Activated T-helper 1 cell treated with Interleukin-2 at 50 U/mL for 16 hours (primary cell): ENCODE measurements around the gene MFSD12.
"Not testable (repeated sequence)": the region's sequence is repeated elsewhere in the genome, so short reads cannot be mapped to it uniquely, and the experiment has no call there.

Experiments
- DNase-seq: peaks from one replicate; pipeline ENCODE4 v3.0.0-alpha.2; 2020; ENCODE audit warnings: low read depth

MFSD12 gene

DNA sequence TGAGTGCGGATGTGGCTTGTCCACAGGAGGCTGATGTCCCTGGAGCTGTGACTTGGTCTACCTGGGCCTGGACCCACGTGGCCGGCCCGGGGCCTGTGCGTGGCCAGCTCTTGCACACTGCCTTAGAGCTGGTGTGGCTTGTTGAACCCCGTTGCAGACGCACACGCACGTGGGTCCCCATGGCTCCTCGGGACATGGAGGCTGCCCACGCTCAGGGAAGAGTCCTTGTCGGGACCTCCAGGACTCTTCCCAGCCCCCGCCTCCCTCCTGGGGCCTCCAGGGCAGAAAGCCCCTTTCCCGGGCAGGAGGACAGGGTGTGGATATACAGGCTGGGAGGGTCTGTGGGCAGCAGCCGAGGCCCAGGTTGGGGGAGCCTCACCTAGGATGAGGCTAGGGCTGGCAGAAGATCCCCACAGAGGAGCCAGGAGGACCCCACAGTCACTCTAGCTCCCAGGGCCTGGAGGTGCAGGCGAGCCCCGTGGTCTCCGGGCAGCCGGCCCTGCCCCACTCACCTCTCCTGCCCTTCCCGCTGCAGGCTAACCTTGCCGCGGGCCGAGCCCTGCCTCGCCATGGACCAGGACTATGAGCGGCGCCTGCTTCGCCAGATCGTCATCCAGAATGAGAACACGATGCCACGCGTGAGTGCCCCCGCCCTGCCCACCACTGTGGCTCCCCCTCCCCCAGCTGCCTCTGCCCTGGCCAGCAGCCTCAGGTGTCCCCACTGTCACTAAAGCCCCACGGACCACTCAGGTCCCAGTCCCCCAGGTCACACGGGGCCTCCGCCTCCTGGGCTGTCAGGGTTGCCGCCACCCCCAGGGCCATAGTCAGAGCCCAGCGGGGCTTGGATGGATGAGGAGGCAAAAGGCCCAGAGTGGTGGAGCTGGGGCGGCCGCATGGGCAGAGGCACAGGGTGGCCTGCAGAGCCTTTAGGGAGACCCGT lies 34.7 kb downstream of the MFSD12 start:
- no peak for DNase-seq

DNA sequence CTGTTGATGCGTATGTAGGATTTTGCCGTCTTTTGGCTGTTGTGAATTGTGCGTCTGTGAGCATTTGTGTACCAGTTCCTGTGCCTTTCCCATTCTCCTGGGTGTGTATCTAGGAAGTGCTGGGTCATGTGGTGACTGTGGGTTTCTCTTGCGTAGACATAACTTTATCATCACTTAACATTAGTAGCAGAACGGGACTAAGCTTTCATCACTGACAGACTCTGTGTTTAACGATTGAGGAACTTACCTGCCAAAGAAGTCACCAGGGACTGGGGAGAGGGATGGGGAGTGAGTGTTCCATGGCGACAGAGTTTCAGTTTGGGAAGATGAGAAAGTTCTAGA lies 36.3 kb downstream of the MFSD12 start:
- no peak for DNase-seq

DNA sequence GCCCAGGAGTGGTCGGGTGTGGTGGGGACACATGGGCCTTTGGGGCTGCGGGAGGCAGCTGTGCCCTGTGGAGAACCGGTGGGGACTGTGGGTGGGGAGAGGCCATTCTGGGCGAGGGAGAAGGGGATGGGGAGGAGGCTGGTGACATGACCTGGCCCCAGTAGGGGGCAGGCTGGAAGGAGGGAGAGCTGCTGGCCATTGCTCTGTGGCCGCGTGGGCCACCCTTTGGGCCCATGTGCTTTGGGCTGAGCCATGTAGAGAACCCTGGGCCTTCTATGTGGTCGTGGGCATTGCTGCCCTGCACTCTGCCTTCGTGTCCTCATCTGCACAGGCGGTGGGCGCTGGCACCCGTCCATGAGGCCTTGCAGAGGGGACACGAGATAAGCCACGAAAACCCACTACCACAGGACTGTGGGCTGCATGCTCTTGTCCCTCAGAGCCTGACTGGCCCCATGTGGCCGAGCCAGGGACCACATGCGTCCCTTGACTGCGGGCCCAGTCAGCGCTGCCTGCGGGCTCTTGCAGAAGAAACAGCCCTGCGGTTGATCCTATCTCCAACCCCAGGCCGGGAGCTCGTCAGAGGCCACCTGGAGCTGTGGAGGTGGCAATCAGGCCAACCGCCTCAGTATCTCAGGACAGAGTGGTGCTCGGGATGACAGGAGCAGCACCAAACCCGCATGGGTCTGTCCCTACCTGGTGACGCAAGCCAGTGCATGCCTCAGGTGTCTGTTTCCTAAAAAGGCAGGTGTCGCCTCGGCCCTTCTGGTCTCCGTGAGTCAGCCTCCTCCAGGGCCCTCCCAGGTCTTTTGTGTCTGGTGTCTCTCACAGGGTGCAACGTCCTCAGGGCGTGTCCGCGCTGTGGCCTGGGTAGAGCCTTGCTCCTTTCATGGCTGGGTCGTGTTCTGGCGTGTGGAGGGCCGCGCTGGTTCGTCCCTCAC lies 37.0 kb downstream of the MFSD12 start:
- DNase-seq, result no peak

DNA sequence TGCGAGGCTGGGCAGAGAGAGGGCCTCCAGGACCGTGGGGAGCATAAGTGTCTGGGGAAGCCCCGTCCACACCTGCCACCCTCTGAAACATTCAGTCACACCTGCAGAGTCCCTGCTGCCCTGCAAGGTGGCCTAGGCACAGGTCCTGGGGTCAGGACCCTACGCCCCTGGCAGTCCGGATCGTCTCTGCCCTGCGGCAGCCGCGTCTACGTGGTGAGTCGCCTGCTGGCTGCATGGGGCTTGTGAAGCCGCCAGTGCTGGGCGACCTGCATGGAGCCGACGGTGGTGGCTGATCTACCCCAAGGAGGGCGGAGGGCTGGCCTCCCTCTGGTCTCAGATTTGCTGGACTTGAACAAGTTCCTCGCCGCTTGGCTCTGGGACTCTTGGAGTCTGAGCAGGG lies 38.3 kb downstream of the MFSD12 start:
- DNase-seq, result no peak

DNA sequence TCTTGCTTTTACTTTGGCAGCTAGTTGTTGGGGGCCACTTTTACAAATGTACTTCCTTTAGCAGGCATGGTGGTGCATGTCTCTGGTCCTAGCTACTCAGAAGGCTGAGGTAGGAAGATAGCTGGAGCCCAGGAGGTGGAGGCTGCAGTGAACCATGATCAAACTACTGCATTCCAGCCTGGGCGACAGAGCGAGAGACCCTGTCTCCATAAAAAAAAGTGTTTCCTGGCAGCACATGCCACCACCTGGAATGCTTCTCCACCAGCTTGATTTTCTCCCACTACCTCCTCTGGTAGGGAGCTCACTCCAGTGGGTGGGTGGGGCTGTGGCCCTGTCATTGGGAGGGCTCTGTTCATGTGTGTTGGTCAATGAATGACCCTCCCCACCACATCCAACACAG lies 38.7 kb downstream of the MFSD12 start:
- DNase-seq, result no peak

DNA sequence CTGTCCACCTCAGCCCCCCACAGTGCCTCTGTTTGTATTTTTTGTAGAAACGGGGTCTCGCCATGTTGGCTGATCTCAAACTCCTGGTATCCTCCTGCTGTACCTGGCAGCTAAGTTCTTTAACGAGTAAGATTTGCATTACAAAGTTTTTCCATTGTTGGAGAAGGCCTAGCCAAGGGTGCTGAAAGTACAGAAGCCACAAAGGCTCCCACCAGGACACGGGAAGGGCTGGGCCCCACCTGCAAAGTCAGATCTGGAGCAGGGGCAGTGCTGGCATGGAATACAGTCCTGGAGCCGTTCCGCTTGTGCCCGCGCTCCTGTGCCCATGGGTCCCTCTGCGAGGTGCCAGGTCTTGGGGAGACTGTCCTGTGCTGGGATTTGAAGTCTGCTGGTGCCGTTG lies 39.1 kb downstream of the MFSD12 start:
- DNase-seq, result no peak

DNA sequence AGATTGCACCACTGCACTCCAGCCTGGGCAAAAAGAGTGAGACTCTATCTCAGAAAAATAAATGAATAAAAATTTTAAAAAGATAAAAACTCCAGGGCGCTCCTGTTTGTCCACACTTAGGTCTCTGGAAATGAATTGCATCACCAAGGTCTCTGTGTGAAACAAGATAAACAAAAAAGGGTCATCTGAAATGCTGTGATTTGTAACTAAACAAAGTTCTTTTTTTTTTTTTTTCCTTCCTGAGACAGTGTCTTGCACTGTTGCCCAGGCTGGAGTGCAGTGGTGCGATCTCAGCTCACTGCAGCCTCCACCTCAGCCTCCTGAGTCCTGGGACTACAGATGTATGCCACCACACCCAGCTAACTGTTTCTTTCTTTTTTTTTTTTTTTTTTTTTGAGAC lies 39.7 kb downstream of the MFSD12 start:
- DNase-seq, result no peak

DNA sequence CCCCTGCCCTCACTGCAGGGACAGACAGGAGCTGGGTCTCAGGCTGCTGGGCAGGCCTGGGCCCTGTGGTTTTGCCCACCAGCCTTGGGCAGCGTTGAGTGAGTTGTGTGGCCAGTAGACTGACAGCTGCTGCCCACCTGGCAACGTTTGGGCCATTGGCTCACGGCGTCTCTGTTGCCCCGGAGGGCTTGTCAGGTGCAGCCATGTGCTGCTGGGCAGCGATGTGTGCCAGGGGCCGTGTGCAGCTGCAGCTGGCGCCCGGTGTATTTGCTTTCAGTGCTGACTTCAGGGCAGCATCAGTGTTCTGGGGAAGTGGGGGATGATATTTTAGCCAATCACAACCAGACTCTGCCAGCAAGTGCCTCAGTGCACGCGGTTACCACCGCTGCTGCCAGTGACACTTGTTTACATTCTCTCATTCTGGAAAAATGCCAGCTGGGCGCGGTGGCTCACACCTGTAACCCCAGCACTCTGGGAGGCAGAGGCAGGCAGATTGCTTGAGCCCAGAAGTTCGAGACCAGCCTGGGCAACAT lies 40.6 kb downstream of the MFSD12 start:
- DNase-seq, result peak; percentile 33

DNA sequence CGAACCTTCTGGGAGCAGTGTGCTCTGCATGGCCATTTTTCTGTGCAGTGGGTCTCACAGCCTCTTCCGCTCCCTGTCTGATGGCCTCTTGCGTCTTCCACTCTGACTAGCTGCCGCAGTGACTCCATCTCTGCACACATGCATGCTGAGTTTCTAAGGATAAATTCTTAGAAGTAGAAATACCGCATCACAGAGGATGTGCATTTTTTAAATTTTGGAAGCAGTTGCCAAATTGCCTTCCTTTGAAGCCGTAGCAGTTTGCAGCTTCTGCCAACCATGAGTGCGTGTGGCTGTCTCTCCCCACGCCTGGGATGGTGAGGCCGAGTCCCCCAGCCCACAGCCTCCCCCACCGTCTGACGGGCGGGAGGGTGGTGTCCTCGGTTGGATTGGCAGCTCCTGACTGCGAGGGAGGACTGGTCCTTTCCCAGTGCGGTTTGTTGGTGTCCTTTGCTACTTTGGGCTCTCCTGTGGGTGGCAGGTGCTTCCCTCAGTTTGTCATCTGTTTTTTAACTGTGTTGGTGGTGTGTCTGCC lies 41.4 kb downstream of the MFSD12 start:
- DNase-seq, result no peak

DNA sequence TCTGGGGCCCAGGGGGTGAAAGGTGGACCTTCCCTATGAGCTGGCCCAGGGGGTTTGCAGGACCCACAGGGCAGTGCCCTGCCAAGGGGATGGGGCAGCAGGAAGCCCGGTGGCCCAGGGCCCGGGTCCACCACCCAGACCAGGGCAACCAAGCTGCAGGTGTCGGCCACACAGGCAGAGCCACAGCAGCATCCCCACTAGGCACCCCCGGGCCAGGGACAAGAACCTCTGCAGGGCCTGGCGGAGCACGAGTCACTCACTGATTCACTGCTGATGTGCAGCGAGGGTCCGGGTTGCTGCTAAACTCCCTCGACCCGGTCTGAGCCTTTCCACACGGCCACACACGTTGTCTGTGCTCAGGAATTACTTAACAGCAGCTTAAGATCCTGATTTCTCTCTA lies 42.5 kb downstream of the MFSD12 start:
- DNase-seq, result no peak

DNA sequence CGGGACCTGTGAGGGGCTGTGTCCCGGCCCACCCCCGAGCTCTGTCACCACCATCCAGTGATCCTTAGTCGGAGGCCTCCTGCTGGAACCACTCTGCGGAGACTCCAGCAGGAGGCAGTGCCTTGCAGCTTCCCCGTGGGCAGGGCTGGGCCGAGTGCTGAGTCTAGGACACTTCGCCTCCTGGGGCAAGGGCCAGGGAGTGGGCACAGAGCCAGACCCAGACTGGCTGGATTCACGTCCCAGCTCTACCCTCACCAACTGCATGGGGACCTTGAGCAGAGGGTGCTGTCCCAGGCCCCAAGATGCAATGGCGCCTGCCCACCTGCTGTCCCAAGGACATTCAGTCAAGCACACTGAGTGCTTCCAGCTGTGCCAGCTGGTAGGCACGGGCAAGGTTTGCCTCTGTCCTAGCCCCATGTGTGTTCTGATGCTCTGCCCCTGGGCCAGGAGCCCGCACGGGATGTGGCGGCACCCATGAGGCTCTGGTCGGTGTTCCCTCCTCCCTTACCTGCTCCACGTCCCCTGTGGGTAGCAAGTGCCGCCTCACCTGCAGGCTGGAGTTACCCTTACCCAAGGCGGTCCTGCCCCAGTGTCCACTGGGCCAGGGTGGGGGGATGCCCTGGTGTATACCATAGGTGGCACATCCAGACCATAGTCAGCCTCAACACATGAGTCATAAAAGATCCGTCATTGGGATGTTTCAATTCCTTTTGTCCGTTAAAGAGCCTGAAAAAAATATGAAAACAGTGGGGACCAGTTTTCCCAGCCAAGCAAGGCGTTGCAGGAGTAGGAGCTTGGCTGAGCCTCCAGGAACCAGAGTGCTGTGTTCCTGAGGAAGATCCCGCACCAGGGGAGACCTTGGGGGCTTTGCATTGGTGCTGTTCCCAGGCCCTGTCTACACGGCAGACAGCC lies 43.9 kb downstream of the MFSD12 start:
- DNase-seq, result no peak

DNA sequence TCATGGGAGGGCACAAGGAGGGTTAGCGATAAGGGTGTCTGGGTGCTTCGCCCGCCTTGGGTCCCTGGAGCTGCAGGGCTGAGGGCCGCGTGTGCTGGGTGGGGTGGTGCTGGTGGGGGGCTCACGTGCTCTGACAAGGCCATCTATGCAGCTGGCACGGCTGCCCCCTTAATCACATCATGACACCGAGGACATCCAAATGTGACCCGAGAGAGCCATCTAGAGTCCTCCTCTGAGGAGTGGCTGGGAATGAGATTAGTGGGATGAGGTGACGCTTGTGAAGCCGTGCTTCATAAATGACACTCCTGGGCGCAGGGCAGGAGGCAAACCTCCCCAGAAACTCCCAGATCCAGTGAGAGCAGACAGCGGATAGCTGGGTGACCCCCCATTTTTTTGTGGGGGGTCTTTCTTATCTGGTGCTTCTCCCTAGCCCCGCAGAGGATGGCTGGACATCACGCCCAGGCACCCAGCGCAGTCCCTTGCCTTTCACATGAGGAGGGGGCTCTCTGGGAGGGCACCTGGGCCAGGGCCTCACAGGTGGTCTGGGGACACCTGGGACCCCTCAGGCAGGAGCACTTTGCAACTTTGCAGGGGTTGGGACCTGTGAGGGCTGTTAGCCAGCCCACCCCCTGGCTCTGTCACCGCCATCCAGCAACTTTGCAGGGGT lies 44.7 kb downstream of the MFSD12 start:
- DNase-seq, result no peak

DNA sequence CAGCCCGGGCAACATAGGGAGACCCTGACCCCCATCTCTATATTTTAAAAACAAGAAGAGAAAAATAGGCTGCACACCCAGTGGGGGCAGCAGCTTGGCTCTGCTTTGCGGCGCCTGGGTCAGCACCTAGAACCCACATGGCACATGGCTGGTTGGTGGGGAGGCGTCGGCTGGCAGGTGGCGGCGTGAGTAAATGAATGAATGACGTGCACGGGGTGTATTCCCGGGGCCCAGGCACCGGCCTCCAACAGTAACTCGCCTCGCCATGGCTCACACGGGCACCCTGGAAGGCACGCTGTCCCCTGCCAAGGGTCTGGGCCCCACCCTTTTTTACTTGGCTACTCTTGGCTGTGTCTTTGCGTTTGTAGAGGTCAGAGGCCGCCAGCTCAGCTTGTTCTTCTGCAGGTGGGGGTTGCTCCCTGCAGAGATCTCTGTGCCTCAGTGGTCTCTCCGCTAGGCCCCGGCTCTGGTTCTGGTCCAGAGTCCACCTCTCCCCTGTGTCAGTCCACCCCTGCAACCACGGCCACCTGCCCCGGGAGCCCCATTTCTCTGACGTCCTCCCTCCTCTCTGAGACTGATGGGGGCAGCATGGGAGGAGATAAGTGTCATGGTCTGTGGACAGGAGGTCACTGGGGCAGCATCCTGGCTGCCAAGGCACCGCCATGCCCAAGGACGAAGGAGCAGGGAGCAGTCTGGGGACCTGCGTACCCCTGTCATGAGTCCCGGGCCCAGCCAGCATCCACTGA lies 45.7 kb downstream of the MFSD12 start:
- DNase-seq, result no peak

DNA sequence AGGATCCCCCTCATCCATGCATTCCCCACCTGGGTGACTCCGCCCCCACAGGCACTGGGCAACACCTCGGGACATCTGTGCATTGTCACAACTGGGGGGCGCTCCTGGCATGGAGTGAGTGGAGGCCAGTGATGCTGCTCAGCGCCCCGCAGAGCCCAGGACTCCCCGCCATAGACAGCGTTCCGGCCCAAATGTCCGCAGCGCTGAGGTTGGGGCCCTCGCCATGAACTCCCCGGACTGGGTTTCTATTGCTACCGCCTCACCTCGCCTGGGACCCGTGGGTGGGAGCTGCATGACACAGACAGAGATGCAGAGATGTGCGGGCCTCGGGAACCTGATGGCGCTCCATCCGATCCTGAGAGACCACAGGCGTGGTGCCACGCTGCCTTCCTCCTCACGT lies 46.7 kb downstream of the MFSD12 start:
- DNase-seq, result no peak

DNA sequence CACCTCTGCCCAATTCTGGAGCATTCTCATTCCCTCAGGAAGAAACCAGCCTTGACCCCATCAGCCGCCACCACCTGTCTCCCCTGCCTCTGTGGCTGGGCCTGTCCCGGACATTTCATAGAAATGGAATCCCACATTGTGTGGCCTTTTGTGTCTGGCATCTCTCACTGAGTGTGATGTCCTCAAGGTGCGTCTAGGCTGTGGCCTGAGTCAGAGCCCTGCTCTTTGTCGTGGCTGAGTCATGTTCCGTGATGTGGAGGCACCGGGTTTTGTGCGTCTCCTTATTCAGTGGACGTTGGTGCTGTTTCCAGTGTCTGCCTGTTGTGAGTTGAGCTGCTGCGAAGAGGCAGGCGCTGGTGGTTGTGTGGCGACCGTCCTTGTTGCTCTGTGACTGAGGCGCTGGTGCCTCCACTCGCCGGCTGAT lies 47.8 kb downstream of the MFSD12 start:
- DNase-seq, result no peak

DNA sequence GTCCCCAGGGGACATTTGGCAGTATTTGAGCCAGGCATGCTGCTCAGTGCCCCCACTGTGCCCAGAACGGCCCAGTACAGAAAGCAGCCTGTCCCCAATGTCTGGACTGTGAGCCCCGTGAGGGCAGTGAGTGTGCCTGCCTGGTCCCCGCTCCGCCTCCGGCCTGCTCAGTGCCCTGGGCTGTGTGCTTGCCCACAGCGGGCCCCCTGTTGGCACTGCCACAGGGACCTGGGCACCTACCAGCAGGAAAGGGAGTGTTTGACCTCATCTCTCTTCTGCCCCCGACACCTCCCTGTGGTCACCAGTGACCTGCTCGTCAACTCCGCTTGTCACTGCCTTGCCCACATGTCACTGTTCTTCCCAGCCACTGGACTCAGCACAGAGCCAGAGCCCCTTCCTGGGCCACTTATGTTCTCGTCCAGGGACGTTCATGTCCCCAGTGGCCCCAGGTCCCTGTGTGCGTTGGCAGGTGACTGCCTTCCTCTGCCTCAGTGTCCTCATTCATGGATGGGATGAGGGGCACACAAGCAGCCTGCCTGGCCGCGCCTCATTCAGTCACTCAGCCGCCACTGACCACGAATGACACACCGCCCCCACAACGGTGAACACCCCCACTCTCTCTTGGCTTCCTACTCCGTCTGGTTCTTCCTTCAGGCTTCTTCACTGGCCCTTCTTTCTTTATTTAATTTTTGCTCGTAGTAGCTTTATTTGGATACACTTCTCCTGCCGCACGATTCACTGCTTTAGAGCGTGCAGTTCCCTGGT lies 48.4 kb downstream of the MFSD12 start:
- no peak for DNase-seq

DNA sequence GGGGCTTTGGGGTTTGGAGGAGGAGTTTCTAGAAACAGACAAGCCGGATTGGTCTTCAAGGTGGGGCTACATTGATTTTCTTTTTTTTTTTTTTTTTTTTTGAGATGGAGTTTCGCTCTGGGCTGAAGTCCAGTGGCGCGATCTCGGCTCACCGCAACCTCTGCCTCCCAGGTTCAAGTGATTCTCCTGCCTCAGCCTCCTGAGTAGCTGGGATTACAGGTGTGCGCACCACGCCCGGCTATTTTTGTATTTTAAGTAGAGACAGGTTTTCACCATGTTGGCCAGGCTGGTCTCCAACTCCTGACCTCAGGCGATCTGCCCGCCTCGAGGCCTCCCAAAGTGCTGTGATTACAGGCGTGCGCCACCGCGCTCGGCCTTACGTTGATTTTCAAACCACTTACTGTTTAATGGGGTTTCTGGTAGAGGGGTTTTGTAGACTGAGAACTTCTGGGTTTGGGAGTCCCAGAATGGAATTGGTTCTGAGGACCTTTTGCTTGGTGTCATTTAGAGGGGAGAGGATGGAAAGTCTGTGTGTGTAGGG lies 49.2 kb downstream of the MFSD12 start:
- not testable (repeated sequence) for DNase-seq

DNA sequence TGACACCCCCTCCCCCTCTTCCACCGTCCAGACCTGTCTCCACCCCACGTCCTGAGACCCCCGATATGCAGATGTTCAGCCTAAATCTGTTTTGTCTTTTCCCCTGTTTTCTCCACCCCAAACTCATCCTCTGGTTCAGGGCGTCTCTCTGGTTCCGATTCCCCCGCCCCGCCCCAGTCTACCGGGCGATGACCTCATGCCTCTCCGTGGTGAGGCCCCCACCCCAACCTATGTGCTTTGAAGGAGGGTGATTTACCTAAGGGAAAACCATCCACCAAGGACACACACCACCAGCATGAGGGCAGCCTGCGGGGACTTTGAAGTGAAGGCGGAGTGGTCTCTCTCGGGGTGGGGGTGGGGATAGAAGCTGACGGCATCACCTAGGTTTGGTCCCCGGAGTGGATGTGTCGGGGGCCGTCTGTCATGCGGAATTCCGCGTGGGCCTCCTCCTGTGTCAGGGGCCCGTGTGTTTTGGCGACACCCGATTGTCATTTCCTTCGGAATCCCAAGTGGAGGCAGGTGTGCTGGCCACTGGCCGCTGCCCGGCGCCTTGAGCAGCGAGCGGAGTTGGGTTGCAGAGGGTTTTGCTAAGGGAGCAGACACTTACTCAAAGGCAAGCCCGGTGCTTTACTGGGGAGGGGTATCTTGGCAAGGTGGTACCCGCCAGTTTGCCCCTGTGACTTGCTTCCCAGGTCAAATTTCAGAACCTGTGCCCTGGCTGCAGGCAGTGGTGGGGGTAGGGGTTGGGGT lies 49.8 kb downstream of the MFSD12 start:
- DNase-seq, result no peak
